Right kidney (tissue), 1 donor: ENCODE results near the gene LINGO3.

Experiments
- DNase-seq: peaks from one replicate; pipeline ENCODE4 v3.0.0-alpha.2; 2016

LINGO3 gene

DNA sequence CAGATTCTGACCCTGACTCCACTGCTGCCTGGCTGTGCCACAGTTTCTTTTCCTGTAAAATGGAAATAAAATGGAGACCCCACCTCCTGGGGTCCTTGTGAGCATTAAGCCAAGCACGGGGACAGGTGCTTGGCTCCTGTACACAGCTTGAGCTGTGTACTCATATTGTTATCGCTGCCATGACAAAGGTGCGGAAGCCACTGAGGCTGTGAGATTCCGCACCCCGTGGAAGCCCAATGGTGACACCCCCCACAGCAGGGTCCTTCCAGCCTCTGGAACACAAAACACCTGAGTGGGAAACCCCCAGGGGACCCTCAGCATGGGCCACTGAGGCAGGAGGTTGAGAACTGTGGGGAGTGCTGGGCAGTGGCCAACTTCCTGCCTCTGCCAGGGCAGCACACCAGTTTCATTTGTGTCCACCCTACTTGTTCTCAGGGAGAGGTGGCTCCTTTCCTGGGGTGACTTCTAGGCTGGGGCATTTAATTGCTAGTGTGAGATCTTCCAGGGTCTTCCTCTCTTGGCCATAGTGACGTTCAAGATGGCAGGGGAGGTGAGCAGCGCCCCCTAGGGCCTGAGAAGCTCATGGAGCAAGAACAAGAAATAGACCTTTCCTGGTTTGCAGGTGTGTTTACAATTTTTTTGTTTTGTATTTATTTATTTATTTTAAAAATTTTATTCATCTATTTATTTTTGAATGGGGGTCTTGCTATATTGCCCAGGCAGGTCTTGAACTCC, 46.3 kb downstream of the LINGO3 start:
- DNase-seq: no peak

DNA sequence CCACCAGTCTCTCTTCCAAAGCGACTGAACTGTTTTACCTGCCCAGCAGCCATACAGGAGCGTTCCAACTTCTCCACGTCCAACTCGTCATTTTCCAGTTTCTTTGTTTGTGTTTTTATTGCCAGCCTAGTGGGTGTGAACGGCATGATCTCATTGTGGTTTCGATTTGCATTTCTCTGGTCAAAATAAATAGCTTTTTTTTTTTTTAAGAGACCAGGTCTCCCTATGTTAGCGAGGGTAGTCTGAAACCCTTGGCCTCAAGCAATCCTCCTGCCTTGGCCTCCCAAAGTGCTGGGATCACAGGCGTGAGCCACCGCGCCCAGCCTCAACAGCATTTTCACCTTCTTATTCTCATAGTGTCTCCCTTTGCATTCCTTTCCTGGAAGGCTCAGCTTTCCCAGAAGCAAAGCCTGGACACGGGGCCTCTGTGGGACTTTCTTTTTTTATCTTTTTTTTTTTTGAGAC, 47.6 kb downstream of the LINGO3 start:
- no peak for DNase-seq

DNA sequence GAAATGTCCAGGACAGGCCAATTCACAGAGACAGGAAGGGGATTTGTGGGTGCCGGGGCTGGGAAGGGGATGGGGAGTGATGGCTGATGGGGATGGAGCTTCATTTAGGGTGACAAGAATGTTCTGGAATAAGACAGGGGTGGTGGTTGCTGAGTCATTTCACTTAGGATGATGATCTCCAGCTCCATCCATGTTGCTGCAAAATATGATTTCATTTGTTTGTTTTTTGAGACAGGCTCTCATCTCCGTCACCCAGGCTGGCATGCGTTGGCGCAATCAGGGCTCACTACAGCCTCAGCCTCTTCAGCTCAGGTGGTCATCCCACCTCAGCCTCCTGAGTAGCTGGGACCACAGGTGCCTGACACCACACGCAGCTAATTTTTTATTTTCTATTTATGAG, 48.6 kb downstream of the LINGO3 start:
- DNase-seq: no peak
